Epithelial cell of esophagus (primary cell): Measurements from ENCODE around the gene CCDC43.
"Not testable (repeated sequence)": the region's sequence is repeated elsewhere in the genome, so short reads cannot be mapped to it uniquely, and the experiment has no call there.

Source experiments
- DNase-seq: peaks from one replicate; pipeline ENCODE4 v3.0.0; 2010; ENCODE audit warnings: low read depth
- H3K4me3 ChIP-seq: 2 replicates; pipeline ENCODE4 v1.5.1; 2011; ENCODE audit warnings: mild to moderate bottlenecking, low read length, control low read depth
- CTCF ChIP-seq: IDR thresholded peaks from 2 replicates; pipeline ENCODE4 v1.5.1; 2011; ENCODE audit warnings: low read depth, mild to moderate bottlenecking, low read length, control low read depth, inconsistent platforms; ENCODE audit not compliant: insufficient read depth; ENCODE audit errors: missing control alignments

Gene CCDC43, protein sequence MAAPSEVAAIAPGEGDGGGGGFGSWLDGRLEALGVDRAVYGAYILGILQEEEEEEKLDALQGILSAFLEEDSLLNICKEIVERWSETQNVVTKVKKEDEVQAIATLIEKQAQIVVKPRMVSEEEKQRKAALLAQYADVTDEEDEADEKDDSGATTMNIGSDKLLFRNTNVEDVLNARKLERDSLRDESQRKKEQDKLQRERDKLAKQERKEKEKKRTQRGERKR

DNA sequence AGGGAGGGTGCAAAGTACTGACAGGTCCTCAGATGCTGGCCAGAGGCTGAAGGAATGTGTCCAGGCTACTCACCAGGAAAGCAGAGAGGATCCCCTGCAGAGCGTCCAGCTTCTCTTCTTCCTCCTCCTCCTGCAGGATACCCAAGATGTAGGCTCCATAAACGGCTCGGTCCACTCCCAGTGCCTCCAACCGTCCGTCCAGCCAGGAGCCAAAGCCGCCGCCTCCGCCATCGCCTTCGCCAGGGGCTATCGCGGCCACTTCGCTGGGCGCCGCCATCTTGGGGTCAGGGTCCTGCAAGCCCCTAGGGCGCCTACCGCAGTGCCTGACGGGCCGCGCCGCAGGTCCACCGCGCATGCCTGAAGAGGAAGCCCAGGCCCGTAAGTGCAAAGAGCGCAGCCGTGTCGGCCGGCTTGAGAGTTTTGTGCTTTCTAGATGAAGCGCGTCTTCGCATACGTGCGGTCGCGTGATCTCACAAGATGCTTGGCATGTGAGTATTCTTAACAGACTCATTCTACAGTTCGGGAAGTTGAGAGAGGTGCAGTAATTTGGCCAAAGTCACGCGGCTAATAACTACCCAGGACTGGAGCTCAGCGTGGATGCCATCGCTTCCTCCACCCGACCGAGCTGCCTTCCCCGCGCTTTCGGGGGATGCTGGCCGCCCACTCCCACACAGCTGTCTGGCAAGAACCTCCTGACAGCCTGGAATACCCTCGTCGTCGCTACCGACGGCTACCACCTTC is at the start of gene CCDC43:
CCDC43 (minus strand) TSS at position 300 of the 741 bp plus-strand sequence; CDS start at position 277, 23 bp downstream.
- TF ChIP-seq CTCF = no peak
- DNase-seq = peak; percentile 93
- H3K4me3 ChIP-seq = peak within 1 kb of the TSS; percentile 99

DNA sequence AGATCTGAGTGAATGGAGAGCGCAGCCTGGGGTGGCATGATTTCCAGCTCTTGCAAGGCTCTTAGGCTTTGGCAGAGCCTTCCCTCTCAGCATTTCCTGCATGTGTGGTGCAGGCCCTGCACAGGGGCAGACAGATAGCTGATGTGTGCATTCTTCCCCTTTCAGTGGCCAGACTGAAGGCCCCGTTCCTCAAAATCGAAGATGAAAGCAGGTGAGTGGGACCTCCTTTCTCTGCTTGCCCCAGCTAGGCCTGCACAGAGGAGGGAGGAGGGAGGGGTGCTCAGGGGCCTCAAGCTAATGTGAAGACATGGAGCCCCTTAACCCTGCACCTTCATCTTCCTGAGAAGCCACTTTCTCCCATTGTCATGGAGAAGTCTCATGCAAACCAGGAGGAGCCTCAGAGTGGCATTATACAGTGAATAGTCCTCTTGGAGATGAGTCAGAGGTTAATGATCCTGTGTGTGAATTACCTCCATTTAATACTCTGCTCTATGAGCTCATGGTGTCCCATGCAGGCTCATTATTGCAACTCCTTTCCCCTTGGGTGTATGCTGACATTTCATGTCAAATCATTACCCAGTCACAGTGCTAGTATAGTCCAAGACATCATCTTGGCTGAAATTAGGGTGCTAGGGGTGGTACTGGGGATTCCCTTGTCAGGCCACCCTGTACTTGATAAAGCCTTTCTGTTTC is 48.8 kb upstream of the CCDC43 start:
- TF ChIP-seq CTCF = no peak
- H3K4me3 ChIP-seq = no peak overlapping the region
- DNase-seq = peak; percentile 53

- no peak overlapping the region for H3K4me3 ChIP-seq
- TF ChIP-seq CTCF = no peak
- DNase-seq = no peak
Observed at GRCh38 chr17:44736551-44737240, 47.1 kb upstream of the CCDC43 start.

- no peak for TF ChIP-seq CTCF
- H3K4me3 ChIP-seq = no peak overlapping the region
- no peak for DNase-seq
Observed at GRCh38 chr17:44734272-44734671, 44.7 kb upstream of the CCDC43 start.

DNA sequence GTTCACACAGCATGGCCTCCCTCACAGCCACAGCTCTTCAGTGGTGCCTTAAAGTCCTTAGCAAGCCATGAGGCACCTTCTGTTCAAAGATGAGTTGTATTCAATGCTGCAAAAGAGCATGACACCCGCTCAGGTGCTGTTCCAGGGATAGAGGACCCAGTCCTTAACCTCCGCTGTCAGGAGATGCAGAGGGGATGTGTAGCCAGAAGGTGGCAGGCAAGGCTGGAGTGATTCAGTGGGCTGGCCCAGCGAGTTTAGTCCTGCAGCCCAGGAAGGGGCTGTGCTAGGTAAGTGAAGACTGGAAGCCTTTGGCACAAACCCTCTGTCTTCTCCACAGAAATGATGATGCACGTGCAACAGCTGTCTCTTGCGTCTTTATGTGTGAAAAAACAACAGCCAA is 44.2 kb upstream of the CCDC43 start:
- peak; percentile 48 for TF ChIP-seq CTCF
- DNase-seq = peak; percentile 57
- H3K4me3 ChIP-seq = no peak overlapping the region

- H3K4me3 ChIP-seq, DNase-seq: not testable (repeated sequence)
Observed at GRCh38 chr17:44726121-44726520, 36.5 kb upstream of the CCDC43 start.

DNA sequence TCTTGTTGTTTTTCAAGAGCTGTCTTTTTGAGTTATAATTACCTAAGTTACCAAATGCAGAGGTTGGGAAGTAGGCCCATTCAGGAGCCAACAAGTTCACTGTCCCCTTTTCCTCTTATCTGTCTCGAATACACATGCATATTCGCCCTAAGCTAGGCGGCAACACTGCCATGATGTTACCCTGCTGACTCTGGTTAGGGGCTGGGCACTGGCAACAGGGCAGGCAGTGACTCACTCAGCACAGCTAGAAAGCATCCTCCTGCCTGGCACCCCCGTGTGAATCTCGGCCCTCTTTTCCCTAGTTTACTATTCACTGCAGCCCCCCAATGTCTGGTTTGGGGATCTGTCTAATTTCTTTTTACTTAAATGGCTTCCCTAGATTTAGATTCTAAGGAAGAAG is 32.7 kb upstream of the CCDC43 start:
- H3K4me3 ChIP-seq = no peak overlapping the region
- DNase-seq = no peak

More for the DNA sequence above, 32.7 kb upstream of the CCDC43 start:
- no peak for TF ChIP-seq CTCF
